Activated CD8-positive, alpha-beta memory T cell treated with anti-CD3 and anti-CD28 coated beads for 36 hours (primary cell): ENCODE data around the gene CEP44. TPM values are rescaled to one million over a fixed set of nuclear protein-coding genes. Genes with fewer than 3 reads are reported as not detected.
"Not testable (repeated sequence)": the region's sequence is repeated elsewhere in the genome, so short reads cannot be mapped to it uniquely, and the experiment has no call there.

Experiments used
- CTCF ChIA-PET: fragments of 350-600 bp; sonication (Branson Sonifier 250); formaldehyde crosslinking; loops from one replicate; lab custom pipeline; 2021; ENCODE audit warnings: antibody characterized with exemption; lab: Charles Lee
- POLR2A ChIA-PET: fragments of 350-600 bp; sonication (Branson Sonifier 250); formaldehyde crosslinking; loops from one replicate; lab custom pipeline; 2021; ENCODE audit warnings: antibody characterized with exemption; lab: Charles Lee
- total RNA-seq, 2 experiments: library from RNA; stranded (reverse); gene quantifications; one replicate each; pipeline ENCODE4 v1.2.3, GENCODE V29; 2021

Gene CEP44
- total RNA-seq, 2 experiments from 2014 or later, result 18.6 to 20.2 TPM

DNA sequence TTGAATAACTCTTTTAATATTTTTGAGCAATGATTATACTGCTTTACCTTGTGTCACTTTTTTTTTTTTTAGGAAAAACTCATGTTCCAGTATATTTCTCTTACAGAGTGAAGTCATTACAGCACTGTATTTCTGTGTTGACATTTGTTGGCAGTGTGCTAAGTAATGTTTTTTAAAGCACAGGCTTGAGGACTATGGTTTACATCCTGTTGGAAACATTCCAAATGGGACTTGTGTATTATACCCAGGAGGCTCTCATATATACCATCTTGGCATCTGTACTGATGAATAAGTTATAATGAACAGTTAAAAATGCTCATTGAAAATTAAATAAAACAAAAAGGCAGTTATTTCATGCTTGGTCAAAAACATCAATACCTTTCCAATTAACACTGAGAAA, 33.8 kb downstream of the CEP44 start:
- CTCF ChIA-PET, result no interaction called here
- POLR2A ChIA-PET, result no interaction called here

DNA sequence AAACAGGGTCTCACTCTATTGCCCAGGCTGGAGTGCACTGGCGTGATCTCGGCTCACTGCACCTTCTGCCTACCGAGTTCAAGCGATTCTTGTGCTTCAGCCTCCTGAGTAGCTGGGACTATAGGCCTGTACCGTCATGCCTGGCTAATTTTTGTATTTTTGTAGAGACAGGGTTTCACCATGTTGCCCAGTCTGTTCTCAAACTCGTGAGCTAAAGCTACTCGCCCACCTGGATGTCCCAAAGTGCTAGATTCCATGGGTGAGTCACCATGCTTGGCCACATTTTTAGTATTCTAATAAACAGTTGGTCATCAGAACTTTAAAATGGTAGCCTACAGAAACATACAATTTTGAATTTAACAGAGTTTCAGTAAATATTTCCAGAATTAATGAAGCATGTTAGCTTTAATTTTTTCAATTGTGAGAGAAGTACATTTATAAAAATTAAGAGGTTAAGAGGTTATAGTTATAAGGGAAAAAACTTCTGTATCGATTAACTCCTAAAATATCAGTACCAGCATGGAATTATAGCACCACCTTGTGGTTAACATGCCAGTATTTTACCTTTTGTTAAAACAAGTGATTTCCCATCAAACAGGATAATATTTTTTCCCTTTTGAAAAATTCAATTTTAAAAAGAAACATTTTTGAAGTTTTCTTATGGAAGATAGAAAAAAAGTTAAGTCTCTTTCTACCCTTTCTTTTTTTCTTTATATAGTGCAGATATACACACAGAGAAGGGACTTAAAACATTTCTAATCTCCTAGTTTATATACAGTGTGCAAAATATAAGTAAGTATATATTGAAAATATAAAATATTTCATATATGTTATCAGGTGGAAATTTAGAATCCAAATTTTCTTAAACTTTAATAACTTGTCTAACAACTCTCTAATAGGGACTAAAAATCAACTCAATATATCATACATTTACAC, 35.4 kb downstream of the CEP44 start:
- ChIA-PET POLR2A (interaction anchor here (0.7 kb wide), 1 partner anchor 9 kb away, joined by 3 read pairs; no protein-coding TSS in a partner anchor), CTCF (interaction anchor here (0.9 kb wide), 1 partner anchor 101 kb away, joined by 3 read pairs; no protein-coding TSS in a partner anchor)

DNA sequence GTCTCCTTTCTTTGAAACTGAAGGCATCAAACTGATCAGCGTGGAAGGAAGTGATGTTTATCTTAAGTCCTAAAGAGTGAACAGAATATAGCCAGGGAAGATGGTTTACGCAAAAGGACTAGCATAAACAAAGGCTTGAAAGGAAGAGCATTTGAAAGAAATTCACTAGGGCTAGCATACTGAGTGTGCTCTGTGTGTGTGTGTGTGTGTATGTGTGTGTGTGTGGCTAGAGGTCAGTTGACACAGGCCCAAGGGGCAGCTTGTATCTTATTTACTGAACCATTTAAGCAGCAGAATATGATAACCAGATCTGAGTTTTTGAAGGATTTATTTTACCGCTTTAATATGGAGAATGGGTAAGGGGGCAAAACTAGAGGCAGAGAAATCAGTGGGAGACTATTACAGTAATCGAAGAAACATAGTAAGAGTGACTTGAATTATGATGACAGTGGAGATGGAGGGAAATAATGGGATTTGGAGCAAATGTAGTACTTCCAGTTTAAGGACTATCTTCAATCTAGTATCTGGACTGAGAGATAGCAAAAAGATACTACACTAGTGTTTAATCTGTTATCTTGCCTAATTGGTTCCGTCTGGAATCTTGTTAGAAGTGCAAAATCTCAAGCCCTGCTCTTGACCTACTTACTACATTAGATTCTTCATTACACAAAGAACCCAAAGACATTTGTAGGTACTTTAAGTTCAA, 36.9 kb downstream of the CEP44 start:
- ChIA-PET POLR2A (no interaction called here), CTCF (no interaction called here)

DNA sequence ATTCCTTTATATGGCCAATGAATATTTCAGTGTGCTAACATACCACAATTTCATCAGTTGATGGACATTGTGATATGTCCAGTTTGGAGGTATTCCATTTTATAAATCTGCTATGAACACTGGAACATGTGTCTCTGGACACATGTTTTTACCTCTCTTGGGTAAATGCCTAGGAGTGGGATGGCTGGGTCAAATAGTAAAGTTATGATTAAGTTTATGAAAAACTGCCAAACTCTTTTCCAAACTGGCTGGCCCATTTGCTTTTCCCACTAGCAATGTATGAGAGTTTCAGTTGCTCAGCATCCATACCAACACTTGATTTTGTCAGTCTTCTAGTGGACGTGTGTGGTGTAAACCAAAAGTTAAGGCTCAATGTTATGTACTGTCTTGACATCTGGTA, 40.5 kb downstream of the CEP44 start:
- CTCF ChIA-PET, result no interaction called here
- POLR2A ChIA-PET, result no interaction called here

DNA sequence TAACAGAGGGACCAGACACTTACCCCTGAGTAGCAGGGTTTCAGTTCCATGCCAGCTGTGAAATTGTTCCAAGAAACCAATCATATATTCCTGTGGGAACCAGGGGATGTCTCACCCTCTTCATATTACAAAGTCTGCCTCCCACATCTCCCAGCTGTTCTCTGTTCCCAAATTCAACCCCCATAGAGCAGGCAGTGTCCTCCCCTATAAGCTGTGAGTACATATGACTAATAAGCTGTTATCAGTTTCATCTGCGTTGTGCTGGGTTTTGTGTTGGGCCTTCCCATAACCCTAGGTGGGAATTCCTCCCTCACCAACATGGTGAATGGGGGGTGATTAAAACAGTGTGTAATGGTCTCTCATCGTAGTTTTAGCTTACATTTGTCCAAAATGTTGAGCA, 41.0 kb downstream of the CEP44 start:
- ChIA-PET POLR2A (no interaction called here), CTCF (no interaction called here)

DNA sequence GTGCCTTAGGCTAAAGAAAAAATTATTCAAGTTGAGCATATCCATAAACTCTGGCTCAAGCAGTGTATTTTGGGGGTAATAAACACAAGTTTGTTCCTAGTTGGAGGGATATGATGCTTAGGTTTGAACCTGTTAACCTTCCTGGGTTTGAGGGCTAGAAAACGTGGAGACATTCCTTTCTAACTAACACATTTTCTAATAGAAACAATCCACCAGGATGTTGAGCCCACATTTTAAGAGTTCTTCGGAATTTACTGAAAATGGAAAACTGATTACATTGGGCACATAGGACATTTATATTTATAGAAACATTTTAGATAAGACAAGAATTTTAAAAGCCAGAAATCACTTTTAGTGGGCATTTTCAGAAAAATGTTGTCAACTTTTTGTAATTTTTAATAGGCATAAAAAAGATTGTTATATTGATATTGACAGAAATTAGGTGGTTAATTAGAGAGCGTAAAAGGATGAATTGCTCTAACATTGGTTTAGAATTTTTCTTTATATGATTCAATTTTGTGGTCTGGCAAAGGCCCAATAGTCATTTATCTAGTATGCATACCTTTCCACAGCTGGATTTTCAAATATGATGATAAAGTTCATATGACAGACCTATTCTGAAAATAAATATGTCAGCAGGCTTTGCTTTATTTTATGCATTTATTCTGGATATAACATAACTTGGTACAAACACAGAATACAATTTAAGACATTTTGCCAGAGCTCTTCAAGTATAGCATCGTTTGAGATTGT, 49.2 kb downstream of the CEP44 start:
- ChIA-PET POLR2A (no interaction called here), CTCF (no interaction called here)

DNA sequence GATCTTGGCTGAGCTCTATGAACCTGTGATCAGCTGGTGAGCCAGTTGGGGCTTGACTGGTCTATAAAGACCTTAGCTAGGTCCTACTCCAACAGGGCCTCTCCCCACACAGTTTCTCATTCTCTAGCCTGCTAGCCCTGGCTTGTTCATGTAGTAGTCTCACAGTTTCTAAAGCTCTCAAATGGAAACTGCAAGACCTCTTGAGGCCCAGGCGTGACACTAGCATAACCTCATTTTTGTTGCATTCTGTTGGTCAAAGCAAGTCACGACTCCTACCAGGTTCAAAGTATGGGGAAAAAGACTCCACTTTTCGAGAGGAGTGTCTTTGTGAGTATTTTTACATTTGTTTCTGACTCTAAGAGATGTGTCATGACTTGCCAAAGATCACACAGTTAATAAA, 50.9 kb downstream of the CEP44 start:
- POLR2A ChIA-PET, result no interaction called here
- CTCF ChIA-PET, result no interaction called here

DNA sequence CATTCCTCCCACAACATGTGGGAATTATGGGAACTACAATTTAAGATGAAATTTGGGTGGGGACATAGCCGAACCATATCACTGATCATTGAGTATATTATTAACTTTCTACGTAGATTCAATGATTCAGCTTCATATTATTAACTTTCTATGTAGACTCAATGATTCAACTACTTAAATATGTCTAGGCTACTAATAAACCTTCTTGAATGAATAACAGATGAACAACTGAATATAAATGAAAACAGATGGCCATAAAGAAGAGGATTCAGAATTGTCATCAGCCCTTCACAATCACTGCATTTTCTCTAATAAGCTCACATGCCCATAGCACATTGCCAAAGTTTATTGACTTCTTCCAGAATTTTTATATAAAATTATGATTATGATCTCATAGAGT, 57.0 kb downstream of the CEP44 start:
- CTCF ChIA-PET, result no interaction called here
- POLR2A ChIA-PET, result no interaction called here

DNA sequence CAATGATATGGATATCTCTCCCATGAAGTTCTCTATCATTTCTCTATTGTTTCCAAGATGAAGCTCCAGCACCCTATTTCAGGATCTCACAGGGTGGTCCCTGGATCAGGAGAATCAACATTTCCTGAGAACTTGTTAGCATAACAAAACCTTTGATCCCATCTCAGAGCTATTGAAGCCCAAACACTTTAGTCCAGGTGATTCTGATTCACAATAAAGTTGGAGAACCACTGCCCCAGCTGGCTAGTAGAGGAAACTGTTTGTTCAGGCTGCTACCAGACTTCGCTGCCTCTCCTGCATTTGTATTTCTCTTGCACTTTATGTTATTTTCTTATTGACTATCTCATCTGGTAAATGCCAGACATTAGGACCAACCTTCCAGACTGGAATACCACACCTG, 65.4 kb downstream of the CEP44 start:
- ChIA-PET CTCF (no interaction called here), POLR2A (no interaction called here)

DNA sequence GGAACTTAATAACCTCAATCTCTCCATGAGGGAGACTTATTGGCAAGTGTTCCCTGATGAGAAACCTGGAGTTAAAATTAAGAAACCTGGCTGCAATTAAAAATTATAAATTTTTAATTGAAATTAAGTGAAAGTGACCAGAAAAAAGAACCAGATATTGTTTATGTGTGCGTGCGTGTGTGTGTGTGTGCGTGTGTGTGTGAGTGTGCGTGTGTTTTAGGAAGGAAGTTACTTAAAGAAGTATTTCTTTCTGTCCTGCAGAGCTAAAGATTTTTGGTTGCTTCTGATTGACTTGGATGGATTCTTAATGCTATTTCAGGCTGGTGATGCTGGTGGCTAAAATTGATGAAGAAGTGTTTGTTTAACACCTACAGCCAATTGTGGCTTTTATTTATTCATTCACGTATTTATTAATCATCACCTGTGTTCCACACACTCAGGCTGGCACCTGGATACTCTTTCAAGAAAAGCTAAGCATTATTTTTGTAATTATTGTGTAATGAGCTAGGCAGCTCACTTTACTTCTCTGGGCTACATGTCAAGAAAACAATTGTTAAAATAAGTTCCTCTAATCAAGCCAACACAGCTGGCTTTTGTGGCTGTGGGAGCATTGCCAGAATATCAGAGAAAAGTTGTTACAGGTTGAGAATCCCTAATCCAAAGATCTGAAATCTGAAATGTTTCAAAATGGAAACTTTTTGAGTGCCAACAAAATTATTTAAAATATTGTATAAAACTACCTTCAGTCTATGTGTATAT, 68.5 kb downstream of the CEP44 start:
- POLR2A ChIA-PET, result no interaction called here
- CTCF ChIA-PET, result no interaction called here

DNA sequence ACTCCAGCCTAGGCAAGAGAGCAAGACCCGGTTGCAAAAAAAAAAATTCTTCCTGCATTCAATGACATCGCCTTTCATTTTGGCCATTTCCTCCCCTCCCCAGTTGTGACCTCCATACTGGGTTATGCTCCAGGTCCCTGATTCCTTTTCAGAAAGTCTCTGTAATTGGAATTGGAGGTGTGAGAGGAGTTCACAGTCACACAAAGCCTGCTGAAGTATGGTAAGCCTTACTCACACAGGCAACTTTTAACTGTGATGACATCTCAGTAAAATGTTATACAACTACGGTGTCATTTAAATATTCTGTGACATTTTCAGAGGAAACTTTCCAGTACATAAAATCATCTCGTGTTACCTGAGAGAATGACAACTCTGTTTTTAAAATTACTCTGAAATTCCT, 73.6 kb downstream of the CEP44 start:
- CTCF ChIA-PET, result no interaction called here
- POLR2A ChIA-PET, result no interaction called here

DNA sequence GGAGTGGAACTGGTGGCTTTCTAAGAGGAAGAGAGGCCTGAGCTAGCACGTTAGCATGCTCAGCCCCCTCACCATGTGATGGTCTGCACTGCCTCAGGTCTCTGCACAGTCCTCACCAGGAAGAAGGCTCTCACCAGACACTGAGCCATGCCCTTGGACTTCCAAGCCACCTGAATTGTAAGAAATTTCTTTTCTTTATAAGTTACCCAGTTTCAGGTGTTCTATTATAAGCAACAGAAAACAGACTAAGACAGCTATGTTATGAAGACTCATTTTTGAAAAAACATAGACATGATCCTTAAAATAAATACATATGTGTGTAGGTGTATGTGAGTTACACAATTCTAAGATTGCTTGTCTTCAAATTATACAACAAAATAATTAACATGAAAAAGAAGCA, 74.7 kb downstream of the CEP44 start:
- ChIA-PET CTCF (interaction anchor here (1.0 kb wide), 1 partner anchor 12 kb away, joined by 3 read pairs; no protein-coding TSS in a partner anchor), POLR2A (no interaction called here)

DNA sequence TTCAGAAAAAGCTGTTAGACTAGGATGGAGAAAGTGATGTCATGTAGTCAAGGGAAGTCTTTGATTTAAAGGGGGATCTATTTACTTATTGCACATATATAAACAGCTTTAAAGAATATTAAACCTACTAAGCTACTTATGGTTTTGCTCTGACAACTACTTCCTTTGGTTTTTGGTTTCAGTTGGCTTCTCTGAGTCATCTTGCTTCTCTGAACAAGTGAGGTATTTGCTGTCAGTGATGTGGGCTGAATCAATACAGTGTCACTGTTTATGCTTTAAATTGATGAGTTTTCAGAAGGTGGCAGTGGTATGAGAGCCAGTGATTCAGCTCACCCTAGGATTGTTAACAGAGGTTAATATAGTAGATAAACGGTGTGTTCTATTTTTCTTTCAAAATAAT, 75.1 kb downstream of the CEP44 start:
- POLR2A ChIA-PET, result no interaction called here
- CTCF ChIA-PET, result interaction anchor here (0.6 to 1.0 kb wide), 2 partner anchors 12 to 164 kb away, joined by 3 to 4 read pairs; no protein-coding TSS in a partner anchor

DNA sequence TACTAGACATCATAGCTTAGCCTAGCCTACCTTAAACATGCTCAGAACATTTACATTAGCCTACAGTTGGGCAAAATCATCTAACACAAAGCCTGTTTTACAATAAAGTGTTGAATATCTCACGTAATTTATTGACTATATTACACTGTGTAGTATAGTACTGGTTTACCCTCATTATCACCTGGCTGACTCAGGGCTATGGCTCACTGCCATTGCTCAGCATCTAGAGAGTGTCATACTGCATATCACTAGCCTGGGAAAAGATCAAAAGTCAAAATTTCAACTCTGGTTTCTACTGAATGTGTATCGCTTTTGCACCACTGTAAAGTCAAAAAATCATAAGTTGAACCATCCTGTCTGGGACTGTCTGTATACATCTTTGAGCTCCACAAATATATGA, 78.6 kb downstream of the CEP44 start:
- POLR2A ChIA-PET, result no interaction called here
- CTCF ChIA-PET, result no interaction called here

DNA sequence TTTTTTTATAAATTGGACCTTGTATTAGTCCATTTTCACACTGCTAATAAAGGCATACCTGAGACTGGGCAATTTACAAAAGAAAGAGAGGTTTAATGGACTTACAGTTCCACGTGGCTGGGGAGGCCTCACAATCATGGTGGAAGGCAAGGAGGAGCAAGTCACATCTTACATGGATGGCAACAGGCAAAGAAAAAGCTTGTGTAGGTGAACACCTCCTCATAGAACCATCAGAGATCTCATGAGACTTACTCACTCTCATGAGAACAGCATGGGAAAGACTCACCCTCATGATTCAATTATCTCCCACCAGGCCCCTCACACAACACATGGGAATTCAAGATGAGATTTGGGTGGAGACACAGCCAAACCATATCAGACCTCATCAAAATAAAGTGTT, 80.1 kb downstream of the CEP44 start:
- CTCF ChIA-PET, POLR2A ChIA-PET: not testable (repeated sequence)

DNA sequence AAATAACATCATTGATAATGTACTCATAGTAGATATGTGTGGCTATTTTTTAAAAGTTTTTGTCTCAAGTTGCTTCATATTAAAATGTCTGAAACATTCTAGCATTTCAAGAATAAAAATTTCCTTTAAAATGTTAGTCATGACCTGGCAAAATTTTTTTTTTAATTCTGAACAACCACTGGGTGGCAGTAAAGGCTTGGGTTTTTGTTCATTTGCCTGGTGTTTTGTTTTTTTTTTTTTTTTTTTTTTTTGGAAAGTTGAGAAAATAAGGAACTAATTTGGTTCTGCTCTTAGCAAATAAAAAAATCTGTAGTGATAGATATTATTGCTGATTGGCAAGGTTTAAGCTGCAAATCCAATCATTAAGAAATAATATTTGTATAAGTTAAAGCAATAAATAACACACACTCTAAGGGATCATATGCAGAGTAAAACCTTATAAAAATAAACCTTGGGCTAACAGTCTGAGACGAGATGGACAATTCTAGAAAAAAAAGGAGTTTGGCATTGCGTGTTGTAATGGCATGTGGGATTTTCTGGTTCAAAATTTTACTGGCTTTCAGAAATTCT, 81.4 kb downstream of the CEP44 start:
- POLR2A ChIA-PET, result no interaction called here
- CTCF ChIA-PET, result no interaction called here

DNA sequence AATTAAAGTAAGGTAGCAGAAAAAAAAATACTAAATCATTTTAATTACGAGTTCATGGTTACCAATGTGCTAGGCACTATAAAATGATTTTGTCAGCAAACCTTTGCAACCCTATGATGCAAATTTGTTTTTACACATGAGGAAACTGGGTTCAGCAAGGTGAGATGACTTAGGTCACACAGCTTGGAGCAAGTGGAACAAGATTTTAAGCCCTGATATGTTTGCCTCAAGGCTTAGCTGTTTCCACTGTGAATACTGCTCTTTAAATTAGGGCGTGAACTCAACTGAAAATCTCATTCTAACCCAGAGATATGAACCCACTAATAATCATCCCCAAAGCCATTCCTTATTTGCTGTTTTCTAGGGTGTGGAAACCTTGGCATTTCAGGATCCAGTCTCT, 86.3 kb downstream of the CEP44 start:
- ChIA-PET POLR2A (no interaction called here), CTCF (no interaction called here)

DNA sequence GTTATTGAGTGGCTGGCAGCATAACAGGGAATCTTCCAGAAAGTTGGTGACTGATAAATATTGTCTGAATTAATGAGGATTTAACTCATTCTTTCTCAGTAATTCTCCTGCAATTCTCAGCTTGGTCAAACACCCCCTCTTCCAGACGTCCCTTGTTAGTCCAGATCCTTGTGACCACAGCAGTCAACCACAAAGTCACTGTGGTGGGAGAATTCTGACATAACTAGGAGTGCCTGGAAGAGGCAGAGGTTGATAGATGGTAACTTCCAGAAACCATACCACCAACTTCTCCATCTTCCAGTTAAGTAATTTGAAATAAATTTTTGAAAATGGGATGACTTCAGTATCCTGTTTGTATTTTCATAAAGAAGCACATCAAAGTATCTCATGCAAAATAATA, 90.1 kb downstream of the CEP44 start:
- CTCF ChIA-PET, result no interaction called here
- POLR2A ChIA-PET, result no interaction called here

DNA sequence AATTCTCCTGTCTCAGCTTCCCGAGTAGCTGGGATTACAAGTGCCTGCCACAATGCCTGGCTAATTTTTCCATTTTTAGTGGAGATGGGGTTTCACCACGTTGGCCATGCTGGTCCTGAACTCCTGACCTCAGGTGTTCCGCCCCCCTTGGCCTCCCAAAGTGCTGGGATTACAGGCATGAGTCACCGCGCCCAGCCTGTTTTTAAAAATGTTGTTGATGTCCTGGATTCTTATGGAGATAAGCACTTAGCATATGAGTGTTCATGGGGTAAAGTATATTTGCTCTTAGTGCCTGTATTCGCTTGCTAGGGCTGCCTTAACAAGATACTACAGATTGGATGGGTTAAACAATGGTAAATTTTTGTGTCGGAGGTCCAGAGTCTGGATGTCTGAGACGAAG, 91.7 kb downstream of the CEP44 start:
- CTCF ChIA-PET, result no interaction called here
- POLR2A ChIA-PET, result no interaction called here
